Fibroblast of lung (primary cell): Measurements from ENCODE around the gene PPL. TPM values are rescaled to one million over a fixed set of nuclear protein-coding genes. Genes with fewer than 3 reads are reported as not detected.

Experiments used
- DNase-seq, 2 donors: peaks; one replicate each; pipeline versions ENCODE4 v3.0.0 to v3.0.0-alpha.2; 2010; ENCODE audit warnings: low read depth in 2 of 2
- H2AFZ ChIP-seq: 2 replicates; pipeline ENCODE4 v1.5.1; 2012; ENCODE audit warnings: low read length, control low read depth, inconsistent platforms
- H3K27ac ChIP-seq: 2 replicates; pipeline ENCODE4 v1.5.1; 2011; ENCODE audit warnings: low read length, control low read depth; ENCODE audit not compliant: insufficient read depth
- H3K27me3 ChIP-seq: 2 replicates; pipeline ENCODE4 v1.5.1; 2011; ENCODE audit warnings: mild to moderate bottlenecking, low read length; ENCODE audit not compliant: control insufficient read depth, insufficient read depth
- H3K36me3 ChIP-seq: 2 replicates; pipeline ENCODE4 v1.5.1; 2011; ENCODE audit warnings: low read length; ENCODE audit not compliant: control insufficient read depth, insufficient read depth
- H3K4me1 ChIP-seq: 2 replicates; pipeline ENCODE4 v1.5.1; 2011; ENCODE audit warnings: low read length; ENCODE audit not compliant: control insufficient read depth, insufficient read depth; ENCODE audit errors: extremely low read depth
- H3K4me2 ChIP-seq: 2 replicates; pipeline ENCODE4 v1.5.1; 2011; ENCODE audit warnings: low read length, control low read depth; ENCODE audit not compliant: insufficient read depth; ENCODE audit errors: extremely low read depth
- H3K4me3 ChIP-seq, 4 experiments: fragments of 200-600 bp in 1 of 4; sonication (generic) in 1 of 4; replicated peaks in 1 of 4; 2 replicates each; pipeline ENCODE4 v1.5.1; 2011 to 2016; ENCODE audit warnings: low read length in 4 of 4, low read depth in 3 of 4, mild to moderate bottlenecking in 3 of 4, control low read depth in 2 of 4, inconsistent platforms in 1 of 4, mixed read lengths in 1 of 4; ENCODE audit not compliant: insufficient read depth in 1 of 4; ENCODE audit errors: control extremely low read depth in 1 of 4
- H3K79me2 ChIP-seq: 2 replicates; pipeline ENCODE4 v1.5.1; 2012; ENCODE audit warnings: mild to moderate bottlenecking, low read length, inconsistent platforms; ENCODE audit not compliant: control insufficient read depth, insufficient read depth
- H3K9ac ChIP-seq: 2 replicates; pipeline ENCODE4 v1.5.1; 2011; ENCODE audit warnings: mild to moderate bottlenecking, low read length, control low read depth; ENCODE audit not compliant: insufficient read depth
- H3K9me3 ChIP-seq: 2 replicates; pipeline ENCODE4 v1.5.1; 2012; ENCODE audit warnings: low read depth, low read length; ENCODE audit not compliant: control insufficient read depth, insufficient read depth
- H4K20me1 ChIP-seq: 2 replicates; pipeline ENCODE4 v1.5.1; 2011; ENCODE audit warnings: low read length; ENCODE audit not compliant: control insufficient read depth, insufficient read depth; ENCODE audit errors: extremely low read depth
- CTCF ChIP-seq, 2 donors: IDR thresholded peaks in 1 of 2; conservative IDR thresholded peaks in 1 of 2; 1 replicate in 1 of 2; 2 replicates in 1 of 2; pipeline ENCODE4 v1.5.1; 2011 to 2012; ENCODE audit warnings: low read length in 2 of 2, control low read depth in 1 of 2, inconsistent platforms in 1 of 2, low read depth in 1 of 2, mild to moderate bottlenecking in 1 of 2
- EZH2 ChIP-seq: IDR thresholded peaks from 2 replicates; pipeline ENCODE4 v1.5.1; 2012; ENCODE audit warnings: low read length, control low read depth, mild to moderate bottlenecking; ENCODE audit errors: missing control alignments
- polyA plus RNA-seq, 2 donors: library from polyadenylated mRNA; depleted of rRNA in 1 of 2; stranded (reverse) in 1 of 2; unstranded in 1 of 2; fragments of >200 nt; gene quantifications; 2 replicates each; pipeline ENCODE4 v1.2.1, GENCODE V29; 2011 to 2012; ENCODE audit warnings: missing spikeins in 1 of 2
- total RNA-seq: library from RNA; depleted of rRNA; stranded (reverse); fragments of >200 nt; gene quantifications from 2 replicates; pipeline ENCODE4 v1.2.1, GENCODE V29; 2014

The PPL gene
- total and polyA plus RNA-seq, 2 donors (not counting 1 experiment from before 2014, with no cell fraction given): 5.0 to 50.5 TPM

- no peak for TF ChIP-seq CTCF (conservative IDR thresholded peaks at IDR 0.05 in 1 of 2, IDR thresholded peaks at IDR 0.05 in 1 of 2; ENCODE audit: low read depth in 1 of 2, low read length in 2 of 2)
- no peak for TF ChIP-seq EZH2
- no peak for DNase-seq
- Histone ChIP-seq H3K4me1 (peaks cover 10% of the 10 kb centered on the region), H3K4me2 (no peak overlapping the region), H2AFZ (no peak overlapping the region), H3K9ac (no peak overlapping the region), H3K36me3 (peaks cover 9% of the 10 kb centered on the region), H4K20me1 (no peaks in the 10 kb centered on the region), H3K27ac (no peak overlapping the region), H3K4me3 (no peak overlapping the region), H3K9me3 (no peaks in the 10 kb centered on the region), H3K79me2 (no peaks in the 10 kb centered on the region), H3K27me3 (no peaks in the 10 kb centered on the region)
Observed at GRCh38 chr16:4890686-4891085, 46.3 kb downstream of the PPL start.

DNA sequence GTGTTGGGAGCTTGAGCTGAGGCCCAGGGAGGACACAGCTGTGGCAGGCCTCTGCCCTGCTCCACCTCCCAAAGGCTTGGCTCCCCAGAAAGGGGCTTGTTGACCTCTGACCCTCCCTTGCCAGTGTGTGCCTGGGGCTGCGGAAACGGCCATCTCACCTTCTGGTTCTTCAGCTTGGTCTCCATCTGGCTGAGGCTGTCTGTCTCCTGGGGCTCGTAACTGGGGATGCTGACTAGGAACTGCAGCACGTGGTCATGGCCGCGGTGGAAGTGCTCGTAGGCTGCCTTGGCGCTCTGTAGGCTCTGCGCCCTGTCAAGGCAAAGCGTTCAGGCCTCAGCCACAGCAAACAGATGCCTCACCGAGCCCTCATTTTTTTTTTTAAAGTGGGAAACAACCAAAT, 46.9 kb downstream of the PPL start:
- H2AFZ ChIP-seq: no peak overlapping the region
- no peak for TF ChIP-seq CTCF (conservative IDR thresholded peaks at IDR 0.05 in 1 of 2, IDR thresholded peaks at IDR 0.05 in 1 of 2; ENCODE audit: low read depth in 1 of 2, low read length in 2 of 2)
- no peak for TF ChIP-seq EZH2
- no peak overlapping the region for H3K4me3 ChIP-seq

DNA sequence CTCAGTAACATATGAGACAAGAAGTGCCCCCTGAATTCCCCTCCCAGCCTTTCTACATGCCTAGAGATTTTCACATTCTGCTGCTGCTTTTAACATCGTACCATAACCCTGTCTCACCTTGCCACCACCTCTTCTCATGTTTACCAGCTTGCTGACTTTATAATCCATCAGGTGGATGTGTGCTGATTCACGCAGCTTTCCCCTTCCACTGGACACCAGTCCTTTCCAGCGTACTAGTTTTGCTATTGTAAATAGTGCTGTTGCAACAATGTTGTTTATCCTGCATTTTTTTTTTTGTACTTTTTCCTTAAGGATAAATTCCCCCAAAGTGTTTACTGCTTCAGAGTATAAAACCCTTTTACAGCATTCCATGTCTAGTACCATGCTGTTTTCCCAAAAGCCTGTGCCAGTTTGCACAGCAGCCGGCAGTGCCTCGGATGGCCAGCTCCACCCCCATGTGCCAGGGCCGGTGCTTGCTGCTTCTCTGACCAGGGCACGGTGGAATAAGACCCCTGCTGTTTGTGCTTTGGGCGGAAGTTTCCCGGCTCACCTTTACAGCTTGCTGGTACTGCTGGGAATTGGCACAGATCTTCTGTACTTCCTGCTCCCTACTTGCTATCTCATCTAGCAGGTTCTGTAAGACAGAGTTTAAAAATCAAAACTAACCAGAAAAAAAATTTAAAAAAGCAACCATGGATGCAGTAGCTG, 48.4 kb downstream of the PPL start:
- H3K9me3 ChIP-seq: no peaks in the 10 kb centered on the region
- TF ChIP-seq EZH2: no peak
- no peak for TF ChIP-seq CTCF (conservative IDR thresholded peaks at IDR 0.05 in 1 of 2, IDR thresholded peaks at IDR 0.05 in 1 of 2; ENCODE audit: low read depth in 1 of 2, low read length in 2 of 2)
- no peak overlapping the region for H3K27ac ChIP-seq
- no peak overlapping the region for H2AFZ ChIP-seq
- H4K20me1 ChIP-seq: no peaks in the 10 kb centered on the region
- H3K4me1 ChIP-seq: peaks cover 10% of the 10 kb centered on the region
- H3K9ac ChIP-seq: no peak overlapping the region
- no peak overlapping the region for H3K4me3 ChIP-seq
- H3K4me2 ChIP-seq: no peak overlapping the region
- peaks cover 25% of the 10 kb centered on the region for H3K36me3 ChIP-seq
- no peak for DNase-seq
- H3K27me3 ChIP-seq: no peaks in the 10 kb centered on the region
- no peaks in the 10 kb centered on the region for H3K79me2 ChIP-seq

More for the DNA sequence above, 46.9 kb downstream of the PPL start:
- H3K79me2 ChIP-seq: no peaks in the 10 kb centered on the region
- no peak for DNase-seq
- no peak overlapping the region for H3K27ac ChIP-seq
- no peak overlapping the region for H3K9ac ChIP-seq
- no peak overlapping the region for H3K4me2 ChIP-seq
- no peaks in the 10 kb centered on the region for H3K27me3 ChIP-seq
- H3K36me3 ChIP-seq: peaks cover 12% of the 10 kb centered on the region
- H4K20me1 ChIP-seq: no peaks in the 10 kb centered on the region
- H3K4me1 ChIP-seq: peaks cover 10% of the 10 kb centered on the region
- no peaks in the 10 kb centered on the region for H3K9me3 ChIP-seq
